ENCODE results near the gene CXCL3.

Gene CXCL3

GRCh38 chr4:74009307-74009706, 29.2 kb downstream of the CXCL3 start:
- DNase-seq, result no peak

GRCh38 chr4:74006009-74006476, 32.4 kb downstream of the CXCL3 start:
- no peak for DNase-seq

- no peak for DNase-seq
Observed at GRCh38 chr4:74005528-74005927, 33.0 kb downstream of the CXCL3 start.

DNA sequence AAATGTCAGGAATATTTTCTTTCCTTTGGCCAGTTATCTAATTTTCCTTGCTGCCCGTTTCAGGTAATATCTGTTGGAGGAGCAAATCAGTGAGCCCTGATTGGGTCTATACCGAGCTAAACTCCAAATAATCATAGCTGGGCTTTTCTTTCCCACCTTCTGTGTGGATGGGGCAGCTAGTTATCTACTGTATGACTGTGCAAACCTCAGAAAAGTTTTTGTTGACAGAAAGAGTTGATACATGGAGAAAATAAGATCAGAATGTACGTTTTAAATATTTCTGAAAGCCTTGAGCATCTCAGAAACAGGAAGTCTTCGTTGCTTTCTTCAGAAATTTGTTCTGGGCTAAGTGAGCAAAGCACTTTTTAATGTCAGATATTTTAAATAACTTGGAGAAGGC, 33.8 kb downstream of the CXCL3 start:
- no peak for DNase-seq

GRCh38 chr4:74000301-74000700, 38.2 kb downstream of the CXCL3 start:
- no peak for DNase-seq

GRCh38 chr4:73998040-73999011, 40.2 kb downstream of the CXCL3 start, which contains the start of gene CXCL5:
Gene CXCL5 (minus strand): TSS chr4:73998677. CDS start chr4:73998581, 96 bp downstream.
- DNase-seq, result no peak

GRCh38 chr4:73992050-73992449, 46.4 kb downstream of the CXCL3 start:
- DNase-seq, result no peak

DNA sequence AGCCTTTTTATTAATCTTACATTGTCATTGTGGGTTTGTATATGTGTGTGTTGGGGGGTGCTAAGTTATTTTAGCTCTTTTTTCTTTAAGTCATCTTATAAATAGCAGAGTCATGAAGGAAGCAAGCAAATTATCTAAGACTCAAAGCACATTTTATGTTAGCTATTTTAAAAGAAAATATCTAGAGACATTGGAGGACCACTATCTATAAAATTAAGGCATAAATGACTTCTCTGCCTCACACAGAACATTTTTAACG, 46.8 kb downstream of the CXCL3 start:
- no peak for DNase-seq

DNA sequence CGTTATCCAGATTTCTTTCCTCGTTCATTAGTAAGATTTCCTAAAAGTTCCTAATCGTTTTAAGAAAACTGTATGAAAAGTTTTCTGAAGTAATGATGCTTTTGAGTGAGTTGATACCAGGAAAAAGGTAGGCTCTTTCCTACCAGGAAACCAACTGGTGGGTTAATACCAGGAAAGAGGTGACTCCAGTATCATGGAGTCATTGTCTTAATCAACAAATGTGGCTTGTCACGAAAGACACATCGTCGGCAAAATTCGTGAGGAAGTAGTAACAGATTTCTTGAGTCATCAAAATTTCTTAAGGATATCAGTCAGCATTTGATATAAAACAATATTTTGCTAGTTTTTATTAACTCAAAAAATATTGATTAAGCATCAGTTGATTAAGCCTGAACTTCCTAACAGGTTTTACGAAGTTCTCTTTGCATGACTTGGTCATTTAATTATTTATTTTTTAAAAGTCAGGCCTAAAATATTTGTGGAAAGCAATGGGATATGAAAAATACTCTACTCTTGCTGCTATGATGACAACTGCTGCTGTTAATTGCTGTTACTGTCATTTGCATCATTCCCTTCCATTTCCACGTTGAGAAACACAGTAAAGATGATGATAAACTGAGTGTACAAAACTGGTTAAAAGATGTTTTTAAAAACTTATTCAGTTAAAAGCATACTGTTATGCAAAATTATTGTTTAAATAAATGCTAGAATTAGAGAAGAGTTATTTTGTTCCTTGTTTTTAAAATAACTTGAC, 47.3 kb downstream of the CXCL3 start:
- DNase-seq, result no peak

DNA sequence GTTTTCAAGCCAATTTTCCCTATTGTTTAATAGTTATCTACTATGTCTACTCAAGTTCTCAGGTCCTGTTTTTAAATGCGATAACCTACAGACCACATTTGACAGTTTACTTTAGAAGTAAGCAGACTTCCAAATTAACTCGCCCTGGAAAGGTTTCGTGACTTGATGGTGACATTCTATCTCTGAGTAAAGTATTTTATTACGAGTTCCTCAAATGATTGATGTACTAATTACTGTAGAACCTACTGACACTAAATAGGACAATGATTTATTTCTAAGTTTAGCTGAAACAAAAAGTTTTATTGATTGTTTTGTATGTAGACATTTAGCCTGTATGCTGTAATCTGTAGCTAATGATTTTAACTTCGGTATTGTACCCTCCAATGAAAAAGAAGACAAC, 48.6 kb downstream of the CXCL3 start:
- no peak for DNase-seq

- DNase-seq, result no peak
Observed at GRCh38 chr4:73989031-73989430, 49.5 kb downstream of the CXCL3 start.

DNA sequence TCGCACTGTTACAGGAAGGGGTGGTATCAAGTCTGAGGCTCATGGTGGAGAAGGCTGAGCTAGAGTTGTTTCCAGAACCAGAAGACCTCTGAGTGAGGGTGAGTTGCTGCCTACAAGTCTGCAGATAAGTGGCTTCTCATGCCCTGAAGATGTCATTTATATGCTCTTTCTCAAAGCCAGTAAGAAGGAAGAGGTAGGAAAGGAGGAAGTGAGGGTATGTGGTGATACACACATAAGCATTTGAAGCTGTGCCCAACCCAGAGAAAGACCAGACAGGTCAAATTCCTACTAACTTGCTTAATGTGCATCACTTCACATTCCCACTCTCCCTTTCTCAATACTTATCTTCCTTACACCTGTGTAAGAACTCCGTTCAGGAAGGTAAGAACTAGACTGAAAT, 50.4 kb downstream of the CXCL3 start, which contains the start of gene PPBP:
Gene PPBP (minus strand): TSS at position 130 of the 400 bp plus-strand sequence. CDS start 87 bp downstream, at position 43.
- DNase-seq, result no peak
